ENCODE measurements around the gene KIF5C. TPM values are rescaled to one million over a fixed set of nuclear protein-coding genes. Genes with fewer than 3 reads are reported as not detected.

Gene KIF5C
- total and polyA plus RNA-seq, 2 donors (not counting 1 experiment from before 2014, with no cell fraction given): 1.9 to 6.1 TPM

- Histone ChIP-seq H4K20me1 (ENCODE audit: control insufficient read depth, insufficient read depth, low read length, poor library complexity, severe bottlenecking) (no peaks in the 10 kb centered on the region), H3K79me2 (ENCODE audit: control insufficient read depth, insufficient read depth, low read length) (no peaks in the 10 kb centered on the region), H3K36me3 (replicated peaks in 1 of 2; ENCODE audit: control extremely low read depth in 1 of 2, control insufficient read depth in 1 of 2, extremely low read depth in 1 of 2, insufficient read depth in 2 of 2, low read length in 1 of 2) (no peaks in the 10 kb centered on the region), H3K9me3 (ENCODE audit: control extremely low read depth in 1 of 3, control insufficient read depth in 2 of 3, insufficient read depth in 1 of 3, low read length in 2 of 3) (no peaks in the 10 kb centered on the region), H2AFZ (ENCODE audit: insufficient read depth, low read depth, low read length, poor library complexity, severe bottlenecking) (no peak overlapping the region), H3K4me2 (replicated peaks; ENCODE audit: low read depth, low read length, poor library complexity, severe bottlenecking) (no peak overlapping the region), H3K27ac (ENCODE audit: low read length in 2 of 2) (no peak overlapping the region), H3K9ac (ENCODE audit: low read length) (no peak overlapping the region), H3K4me1 (ENCODE audit: control insufficient read depth in 2 of 2, insufficient read depth in 2 of 2, low read length in 2 of 2) (no peaks in the 10 kb centered on the region), H3K27me3 (replicated peaks in 1 of 4; ENCODE audit: control extremely low read depth in 1 of 4, control insufficient read depth in 3 of 4, insufficient read depth in 4 of 4, low read length in 3 of 4) (no peaks in the 10 kb centered on the region), H3K4me3 (ENCODE audit: control extremely low read depth in 1 of 5, extremely low read depth in 1 of 5, insufficient read depth in 1 of 5, low read depth in 2 of 5, low read length in 4 of 5) (no peak overlapping the region)
- ATAC-seq (ENCODE audit: low read depth): no peak
- H3K4me1 Mint-ChIP-seq: peaks cover 6% of the 10 kb centered on the region
- H3K27me3 Mint-ChIP-seq: no peaks in the 10 kb centered on the region
- DNase-seq: no peak
- intact Hi-C loops (cut with micrococcal nuclease): no loop called here
- no peak overlapping the region for H3K27ac Mint-ChIP-seq
- no peak overlapping the region for H3K4me3 Mint-ChIP-seq
- TF ChIP-seq CTCF (IDR thresholded peaks at IDR 0.05): no peak
- ChIA-PET CTCF (interaction anchor here (1.2 kb wide), 1 partner anchor 54 kb away, joined by 3 read pairs; the partner anchor contains the start of gene LYPD6B), POLR2A (no interaction called here)
- no peaks in the 10 kb centered on the region for H3K9me3 Mint-ChIP-seq (ENCODE audit: insufficient read depth)
Measured at GRCh38 chr2:148984449-148984848, 109.4 kb downstream of the KIF5C start.

GRCh38 chr2:148987286-148987685 lies 112.3 kb downstream of the KIF5C start:
- POLR2A ChIA-PET: no interaction called here
- intact Hi-C loops (cut with micrococcal nuclease): no loop called here

More at GRCh38 chr2:148987286-148987685, 112.3 kb downstream of the KIF5C start:
- Mint-ChIP-seq H3K27me3 (no peaks in the 10 kb centered on the region), H3K4me3 (no peak overlapping the region), H3K9me3 (ENCODE audit: insufficient read depth) (no peaks in the 10 kb centered on the region), H3K27ac (no peak overlapping the region), H3K4me1 (peaks cover 8% of the 10 kb centered on the region)
- H3K9me3 ChIP-seq (ENCODE audit: control extremely low read depth in 1 of 3, control insufficient read depth in 2 of 3, insufficient read depth in 1 of 3, low read length in 2 of 3): no peaks in the 10 kb centered on the region
- 43% methylated on average over 4 of the region's 6 CpGs for WGBS (ENCODE audit: insufficient coverage)
- H3K27ac ChIP-seq (ENCODE audit: low read length in 2 of 2): no peak overlapping the region
- ATAC-seq (ENCODE audit: low read depth): no peak
- H3K4me3 ChIP-seq (ENCODE audit: control extremely low read depth in 1 of 5, extremely low read depth in 1 of 5, insufficient read depth in 1 of 5, low read depth in 2 of 5, low read length in 4 of 5): no peak overlapping the region
- H3K4me1 ChIP-seq (ENCODE audit: control insufficient read depth in 2 of 2, insufficient read depth in 2 of 2, low read length in 2 of 2): no peaks in the 10 kb centered on the region
- no peaks in the 10 kb centered on the region for H3K36me3 ChIP-seq (replicated peaks in 1 of 2; ENCODE audit: control extremely low read depth in 1 of 2, control insufficient read depth in 1 of 2, extremely low read depth in 1 of 2, insufficient read depth in 2 of 2, low read length in 1 of 2)
- no peaks in the 10 kb centered on the region for H3K79me2 ChIP-seq (ENCODE audit: control insufficient read depth, insufficient read depth, low read length)
- no peak overlapping the region for H3K9ac ChIP-seq (ENCODE audit: low read length)
- no peak for DNase-seq
- no peak overlapping the region for H2AFZ ChIP-seq (ENCODE audit: insufficient read depth, low read depth, low read length, poor library complexity, severe bottlenecking)
- no peak for TF ChIP-seq CTCF (IDR thresholded peaks at IDR 0.05)
- no peak for TF ChIP-seq EZH2 (IDR thresholded peaks at IDR 0.05; ENCODE audit: borderline replicate concordance, insufficient read depth, low read depth, low read length, poor library complexity, severe bottlenecking)
- H3K4me2 ChIP-seq (replicated peaks; ENCODE audit: low read depth, low read length, poor library complexity, severe bottlenecking): no peak overlapping the region
- H4K20me1 ChIP-seq (ENCODE audit: control insufficient read depth, insufficient read depth, low read length, poor library complexity, severe bottlenecking): no peaks in the 10 kb centered on the region
- CTCF ChIA-PET: no interaction called here
- H3K27me3 ChIP-seq (replicated peaks in 1 of 4; ENCODE audit: control extremely low read depth in 1 of 4, control insufficient read depth in 3 of 4, insufficient read depth in 4 of 4, low read length in 3 of 4): no peaks in the 10 kb centered on the region

Measured in B cell (primary cell).